HEK293 (cell line): Measurements from ENCODE around the gene CYP2S1.
A peak's percentile ranks its signal among the peaks of the same experiment; 100 is the strongest.

Source experiments
- GFI1B ChIP-seq: fragments of 450-650 bp; formaldehyde crosslinking; IDR thresholded peaks from 2 replicates; pipeline ENCODE4 v1.5.1; 2016; ENCODE audit warnings: missing biosample characterization, missing genetic modification characterization
- GLI2 ChIP-seq: fragments of 450-650 bp; formaldehyde crosslinking; IDR thresholded peaks from 2 replicates; pipeline ENCODE4; 2017; ENCODE audit warnings: missing biosample characterization, missing genetic modification characterization, low read depth, borderline replicate concordance
- GLIS2 ChIP-seq: fragments of 450-650 bp; formaldehyde crosslinking; IDR thresholded peaks from 2 replicates; pipeline ENCODE4 v1.5.1; 2016; ENCODE audit warnings: missing biosample characterization, missing genetic modification characterization
- KLF17 ChIP-seq: fragments of 450-650 bp; formaldehyde crosslinking; IDR thresholded peaks from 2 replicates; pipeline ENCODE4 v1.5.1; 2016; ENCODE audit warnings: missing biosample characterization, missing genetic modification characterization
- KLF7 ChIP-seq: fragments of 450-650 bp; formaldehyde crosslinking; IDR thresholded peaks from 2 replicates; pipeline ENCODE4 v1.5.1; 2016; ENCODE audit warnings: missing biosample characterization, missing genetic modification characterization, borderline replicate concordance
- MYNN ChIP-seq: fragments of 450-650 bp; formaldehyde crosslinking; IDR thresholded peaks from 2 replicates; pipeline ENCODE4 v1.5.1; 2016; ENCODE audit warnings: missing biosample characterization, missing genetic modification characterization, borderline replicate concordance
- MZF1 ChIP-seq: fragments of 450-650 bp; formaldehyde crosslinking; IDR thresholded peaks from 2 replicates; pipeline ENCODE4 v1.5.1; 2017; ENCODE audit warnings: missing biosample characterization, missing genetic modification characterization, borderline replicate concordance
- SP7 ChIP-seq: fragments of 450-650 bp; formaldehyde crosslinking; IDR thresholded peaks from 2 replicates; pipeline ENCODE4 v1.5.1; 2016; ENCODE audit warnings: missing biosample characterization, missing genetic modification characterization
- TCF7L2 ChIP-seq: IDR thresholded peaks from 2 replicates; pipeline ENCODE4 v1.6.1; 2011; ENCODE audit warnings: low read depth, mild to moderate bottlenecking, inconsistent platforms, low read length, moderate library complexity, borderline replicate concordance
- ZBTB10 ChIP-seq: fragments of 450-650 bp; formaldehyde crosslinking; IDR thresholded peaks from 2 replicates; pipeline ENCODE4 v1.5.1; 2016; ENCODE audit warnings: missing biosample characterization, missing genetic modification characterization
- ZNF121 ChIP-seq: fragments of 450-650 bp; formaldehyde crosslinking; IDR thresholded peaks from 2 replicates; pipeline ENCODE4 v1.5.1; 2016; ENCODE audit warnings: missing biosample characterization, missing genetic modification characterization
- ZNF132 ChIP-seq: fragments of 450-650 bp; formaldehyde crosslinking; IDR thresholded peaks from 2 replicates; pipeline ENCODE4 v1.5.1; 2017; ENCODE audit warnings: missing biosample characterization, missing genetic modification characterization, borderline replicate concordance
- ZNF266 ChIP-seq: fragments of 450-650 bp; formaldehyde crosslinking; IDR thresholded peaks from 2 replicates; pipeline ENCODE4 v1.5.1; 2016; ENCODE audit warnings: missing biosample characterization, missing genetic modification characterization, low read depth
- ZNF324 ChIP-seq: fragments of 450-650 bp; formaldehyde crosslinking; IDR thresholded peaks from 2 replicates; pipeline ENCODE4 v1.5.1; 2016; ENCODE audit warnings: missing biosample characterization, missing genetic modification characterization
- ZNF391 ChIP-seq: fragments of 450-650 bp; formaldehyde crosslinking; IDR thresholded peaks from 2 replicates; pipeline ENCODE4 v1.5.1; 2016; ENCODE audit warnings: low read depth, missing biosample characterization, missing genetic modification characterization, borderline replicate concordance
- ZNF596 ChIP-seq: fragments of 450-650 bp; IDR thresholded peaks from 2 replicates; pipeline ENCODE4 v1.5.0; 2018; ENCODE audit warnings: missing biosample characterization, mild to moderate bottlenecking, missing genetic modification characterization, moderate library complexity
- ZNF600 ChIP-seq: fragments of 450-650 bp; formaldehyde crosslinking; IDR thresholded peaks from 2 replicates; pipeline ENCODE4 v1.5.1; 2016; ENCODE audit warnings: missing biosample characterization, missing genetic modification characterization
- ZNF626 ChIP-seq: fragments of 450-650 bp; sonication (Bioruptor Pico); formaldehyde crosslinking; IDR thresholded peaks from 2 replicates; pipeline ENCODE4 v1.5.1; 2018; ENCODE audit warnings: missing biosample characterization, missing genetic modification characterization, inconsistent platforms
- ZNF658 ChIP-seq: fragments of 450-650 bp; formaldehyde crosslinking; IDR thresholded peaks from 2 replicates; pipeline ENCODE4; 2016; ENCODE audit warnings: missing biosample characterization, missing genetic modification characterization
- ZSCAN16 ChIP-seq: fragments of 450-650 bp; formaldehyde crosslinking; IDR thresholded peaks from 2 replicates; pipeline ENCODE4 v1.5.1; 2016; ENCODE audit warnings: missing biosample characterization, missing genetic modification characterization
- TF ChIP-seq, protein P1 (sequence below): fragments of 450-650 bp; formaldehyde crosslinking; conservative IDR thresholded peaks from 2 replicates; pipeline ENCODE4 v1.5.1; 2016; ENCODE audit warnings: low read depth, missing biosample characterization, missing genetic modification characterization
- TF ChIP-seq, protein P2 (sequence below): fragments of 450-650 bp; formaldehyde crosslinking; IDR thresholded peaks from 2 replicates; pipeline ENCODE4 v1.5.1; 2017; ENCODE audit warnings: missing biosample characterization, missing genetic modification characterization
- TF ChIP-seq, protein P3 (sequence below): fragments of 450-650 bp; formaldehyde crosslinking; IDR thresholded peaks from 2 replicates; pipeline ENCODE4 v1.5.1; 2017; ENCODE audit warnings: missing biosample characterization, missing genetic modification characterization
- TF ChIP-seq, protein P4 (sequence below): fragments of 450-650 bp; IDR thresholded peaks from 2 replicates; pipeline ENCODE4 v1.5.1; 2018; ENCODE audit warnings: missing biosample characterization, mild to moderate bottlenecking, missing genetic modification characterization

Gene CYP2S1

DNA sequence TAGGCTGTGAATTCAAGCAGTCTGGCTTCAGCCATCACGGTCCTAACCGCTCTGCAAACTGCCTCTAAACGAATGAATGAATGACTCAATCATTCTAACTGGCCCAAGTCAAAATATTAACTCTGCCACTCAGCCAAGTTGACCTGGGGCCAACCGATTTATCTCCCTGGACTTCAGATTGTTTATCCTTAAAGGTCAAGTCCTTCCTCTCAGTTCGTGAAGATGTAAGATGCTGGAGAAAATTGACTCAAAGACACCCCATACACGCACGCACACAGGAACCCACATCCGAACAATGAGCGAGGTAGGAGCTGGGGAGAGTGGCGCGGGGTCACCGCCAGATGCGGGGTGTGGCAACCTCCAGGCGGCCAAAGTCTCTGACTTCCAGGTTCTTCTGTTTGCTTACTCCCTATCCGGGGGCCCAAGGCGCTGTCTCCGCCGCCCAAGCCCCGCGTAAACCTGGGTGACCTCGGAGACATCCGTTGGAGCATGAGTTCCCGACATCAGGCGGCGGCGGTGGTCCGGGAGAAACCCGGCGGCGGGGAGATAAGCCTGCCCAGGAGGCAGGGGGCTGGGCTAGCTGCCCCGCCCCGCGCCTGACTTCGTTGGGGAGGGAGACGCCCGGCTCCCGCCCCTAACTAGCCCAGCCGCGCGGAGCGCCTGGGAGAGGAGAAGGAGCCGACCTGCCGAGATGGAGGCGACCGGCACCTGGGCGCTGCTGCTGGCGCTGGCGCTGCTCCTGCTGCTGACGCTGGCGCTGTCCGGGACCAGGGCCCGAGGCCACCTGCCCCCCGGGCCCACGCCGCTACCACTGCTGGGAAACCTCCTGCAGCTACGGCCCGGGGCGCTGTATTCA lies at the start of gene CYP2S1 (continued):
- TF ChIP-seq, protein P1, sequence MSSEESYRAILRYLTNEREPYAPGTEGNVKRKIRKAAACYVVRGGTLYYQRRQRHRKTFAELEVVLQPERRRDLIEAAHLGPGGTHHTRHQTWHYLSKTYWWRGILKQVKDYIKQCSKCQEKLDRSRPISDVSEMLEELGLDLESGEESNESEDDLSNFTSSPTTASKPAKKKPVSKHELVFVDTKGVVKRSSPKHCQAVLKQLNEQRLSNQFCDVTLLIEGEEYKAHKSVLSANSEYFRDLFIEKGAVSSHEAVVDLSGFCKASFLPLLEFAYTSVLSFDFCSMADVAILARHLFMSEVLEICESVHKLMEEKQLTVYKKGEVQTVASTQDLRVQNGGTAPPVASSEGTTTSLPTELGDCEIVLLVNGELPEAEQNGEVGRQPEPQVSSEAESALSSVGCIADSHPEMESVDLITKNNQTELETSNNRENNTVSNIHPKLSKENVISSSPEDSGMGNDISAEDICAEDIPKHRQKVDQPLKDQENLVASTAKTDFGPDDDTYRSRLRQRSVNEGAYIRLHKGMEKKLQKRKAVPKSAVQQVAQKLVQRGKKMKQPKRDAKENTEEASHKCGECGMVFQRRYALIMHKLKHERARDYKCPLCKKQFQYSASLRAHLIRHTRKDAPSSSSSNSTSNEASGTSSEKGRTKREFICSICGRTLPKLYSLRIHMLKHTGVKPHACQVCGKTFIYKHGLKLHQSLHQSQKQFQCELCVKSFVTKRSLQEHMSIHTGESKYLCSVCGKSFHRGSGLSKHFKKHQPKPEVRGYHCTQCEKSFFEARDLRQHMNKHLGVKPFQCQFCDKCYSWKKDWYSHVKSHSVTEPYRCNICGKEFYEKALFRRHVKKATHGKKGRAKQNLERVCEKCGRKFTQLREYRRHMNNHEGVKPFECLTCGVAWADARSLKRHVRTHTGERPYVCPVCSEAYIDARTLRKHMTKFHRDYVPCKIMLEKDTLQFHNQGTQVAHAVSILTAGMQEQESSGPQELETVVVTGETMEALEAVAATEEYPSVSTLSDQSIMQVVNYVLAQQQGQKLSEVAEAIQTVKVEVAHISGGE (tag by site-specific recombination) = no peak
- TF ChIP-seq, protein P2, sequence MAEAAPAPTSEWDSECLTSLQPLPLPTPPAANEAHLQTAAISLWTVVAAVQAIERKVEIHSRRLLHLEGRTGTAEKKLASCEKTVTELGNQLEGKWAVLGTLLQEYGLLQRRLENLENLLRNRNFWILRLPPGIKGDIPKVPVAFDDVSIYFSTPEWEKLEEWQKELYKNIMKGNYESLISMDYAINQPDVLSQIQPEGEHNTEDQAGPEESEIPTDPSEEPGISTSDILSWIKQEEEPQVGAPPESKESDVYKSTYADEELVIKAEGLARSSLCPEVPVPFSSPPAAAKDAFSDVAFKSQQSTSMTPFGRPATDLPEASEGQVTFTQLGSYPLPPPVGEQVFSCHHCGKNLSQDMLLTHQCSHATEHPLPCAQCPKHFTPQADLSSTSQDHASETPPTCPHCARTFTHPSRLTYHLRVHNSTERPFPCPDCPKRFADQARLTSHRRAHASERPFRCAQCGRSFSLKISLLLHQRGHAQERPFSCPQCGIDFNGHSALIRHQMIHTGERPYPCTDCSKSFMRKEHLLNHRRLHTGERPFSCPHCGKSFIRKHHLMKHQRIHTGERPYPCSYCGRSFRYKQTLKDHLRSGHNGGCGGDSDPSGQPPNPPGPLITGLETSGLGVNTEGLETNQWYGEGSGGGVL (tag by site-specific recombination) = no peak
- TF ChIP-seq ZNF121 (tag by site-specific recombination) (no peak), ZNF600 (no peak), KLF7 (tag by site-specific recombination) (peak; percentile 27), ZNF132 (tag by site-specific recombination) (no peak), ZNF391 (tag by site-specific recombination) (no peak), MZF1 (tag by site-specific recombination) (no peak), GLIS2 (peak; percentile 87), GLI2 (tag by site-specific recombination) (no peak), GFI1B (tag by site-specific recombination) (no peak), ZNF596 (no peak), SP7 (tag by site-specific recombination) (0 out of 2 replicates have a peak, but pooled peaks have one; percentile 17), ZBTB10 (no peak), TCF7L2 (no peak), ZNF658 (tag by site-specific recombination) (no peak), ZNF266 (tag by site-specific recombination) (no peak), ZNF626 (no peak), ZSCAN16 (tag by site-specific recombination) (no peak), KLF17 (tag by site-specific recombination) (no peak), ZNF324 (tag by site-specific recombination) (0 out of 2 replicates have a peak, but pooled peaks have one; percentile 30), MYNN (tag by site-specific recombination) (no peak)
- TF ChIP-seq, protein P3, sequence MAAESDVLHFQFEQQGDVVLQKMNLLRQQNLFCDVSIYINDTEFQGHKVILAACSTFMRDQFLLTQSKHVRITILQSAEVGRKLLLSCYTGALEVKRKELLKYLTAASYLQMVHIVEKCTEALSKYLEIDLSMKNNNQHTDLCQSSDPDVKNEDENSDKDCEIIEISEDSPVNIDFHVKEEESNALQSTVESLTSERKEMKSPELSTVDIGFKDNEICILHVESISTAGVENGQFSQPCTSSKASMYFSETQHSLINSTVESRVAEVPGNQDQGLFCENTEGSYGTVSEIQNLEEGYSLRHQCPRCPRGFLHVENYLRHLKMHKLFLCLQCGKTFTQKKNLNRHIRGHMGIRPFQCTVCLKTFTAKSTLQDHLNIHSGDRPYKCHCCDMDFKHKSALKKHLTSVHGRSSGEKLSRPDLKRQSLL (tag by site-specific recombination) = no peak
- TF ChIP-seq, protein P4, sequence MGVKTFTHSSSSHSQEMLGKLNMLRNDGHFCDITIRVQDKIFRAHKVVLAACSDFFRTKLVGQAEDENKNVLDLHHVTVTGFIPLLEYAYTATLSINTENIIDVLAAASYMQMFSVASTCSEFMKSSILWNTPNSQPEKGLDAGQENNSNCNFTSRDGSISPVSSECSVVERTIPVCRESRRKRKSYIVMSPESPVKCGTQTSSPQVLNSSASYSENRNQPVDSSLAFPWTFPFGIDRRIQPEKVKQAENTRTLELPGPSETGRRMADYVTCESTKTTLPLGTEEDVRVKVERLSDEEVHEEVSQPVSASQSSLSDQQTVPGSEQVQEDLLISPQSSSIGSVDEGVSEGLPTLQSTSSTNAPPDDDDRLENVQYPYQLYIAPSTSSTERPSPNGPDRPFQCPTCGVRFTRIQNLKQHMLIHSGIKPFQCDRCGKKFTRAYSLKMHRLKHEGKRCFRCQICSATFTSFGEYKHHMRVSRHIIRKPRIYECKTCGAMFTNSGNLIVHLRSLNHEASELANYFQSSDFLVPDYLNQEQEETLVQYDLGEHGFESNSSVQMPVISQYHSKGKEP (tag by site-specific recombination) = no peak
